Activated T-helper 1 cell treated with anti-CD3 and anti-CD28 coated beads, Interleukin-2, amount 50 U/mL, for 16 hours (primary cell): ENCODE measurements around the gene HOXB8.

Experiments used
- DNase-seq, 2 donors: peaks; one replicate each; pipeline ENCODE4 v3.0.0-alpha.2; 2020; ENCODE audit warnings: low read depth in 1 of 2, low spot score in 1 of 2

The HOXB8 gene

DNA sequence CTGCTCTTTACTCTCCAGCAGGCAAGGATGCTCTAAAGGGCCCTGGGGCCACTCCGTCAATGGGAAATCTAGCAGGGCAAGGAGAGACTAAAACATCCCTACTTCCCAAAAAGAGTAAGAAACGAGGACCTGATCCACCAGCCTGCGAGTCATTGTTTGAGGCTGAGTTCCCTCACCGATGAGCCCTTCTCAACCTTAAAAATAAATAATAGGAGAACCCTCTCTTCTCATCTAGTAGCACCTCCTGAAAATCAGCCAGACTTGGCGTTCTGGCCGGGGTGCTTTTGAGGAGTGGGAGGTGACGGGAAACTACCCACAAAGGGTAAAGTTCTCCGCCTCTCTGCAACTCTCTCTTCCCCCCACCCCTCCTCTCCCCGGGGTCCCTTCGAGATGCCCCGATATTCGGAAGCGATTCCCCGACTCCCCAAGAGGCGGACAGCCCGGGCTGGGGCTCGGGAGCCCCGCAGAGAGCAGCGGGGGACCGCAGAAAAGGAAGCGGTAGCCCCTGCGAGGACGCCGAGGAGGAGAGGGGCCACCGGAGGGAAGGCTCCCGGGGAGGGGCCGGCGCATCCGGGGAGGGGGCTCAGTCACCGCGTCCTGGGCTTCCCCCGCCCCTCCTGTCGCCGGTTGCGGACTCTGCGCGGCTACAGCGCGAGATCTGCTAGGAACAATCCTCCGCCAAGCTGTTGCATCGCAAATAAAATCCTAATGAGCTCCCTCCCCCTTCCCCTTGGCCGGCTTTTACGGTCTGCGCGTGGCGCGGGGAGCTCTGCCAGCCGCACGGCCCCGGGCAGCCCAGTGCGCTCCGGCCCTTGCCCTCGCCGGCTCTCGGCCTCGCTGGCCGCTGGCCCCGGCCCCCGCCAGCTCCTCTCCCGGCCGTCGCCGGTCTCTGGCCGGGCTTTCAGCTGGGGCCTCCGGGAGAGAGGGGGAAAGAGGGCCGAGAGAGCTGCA, 9.7 kb upstream of the HOXB8 start:
- no peak for DNase-seq

- DNase-seq: no peak
These were observed 9.0 kb upstream of the HOXB8 start for GRCh38 chr17:48624118-48624517.

- DNase-seq: no peak
These were observed 8.5 kb upstream of the HOXB8 start for GRCh38 chr17:48623583-48623982.

- no peak for DNase-seq
These were observed 7.8 kb upstream of the HOXB8 start for GRCh38 chr17:48622857-48623256.

DNA sequence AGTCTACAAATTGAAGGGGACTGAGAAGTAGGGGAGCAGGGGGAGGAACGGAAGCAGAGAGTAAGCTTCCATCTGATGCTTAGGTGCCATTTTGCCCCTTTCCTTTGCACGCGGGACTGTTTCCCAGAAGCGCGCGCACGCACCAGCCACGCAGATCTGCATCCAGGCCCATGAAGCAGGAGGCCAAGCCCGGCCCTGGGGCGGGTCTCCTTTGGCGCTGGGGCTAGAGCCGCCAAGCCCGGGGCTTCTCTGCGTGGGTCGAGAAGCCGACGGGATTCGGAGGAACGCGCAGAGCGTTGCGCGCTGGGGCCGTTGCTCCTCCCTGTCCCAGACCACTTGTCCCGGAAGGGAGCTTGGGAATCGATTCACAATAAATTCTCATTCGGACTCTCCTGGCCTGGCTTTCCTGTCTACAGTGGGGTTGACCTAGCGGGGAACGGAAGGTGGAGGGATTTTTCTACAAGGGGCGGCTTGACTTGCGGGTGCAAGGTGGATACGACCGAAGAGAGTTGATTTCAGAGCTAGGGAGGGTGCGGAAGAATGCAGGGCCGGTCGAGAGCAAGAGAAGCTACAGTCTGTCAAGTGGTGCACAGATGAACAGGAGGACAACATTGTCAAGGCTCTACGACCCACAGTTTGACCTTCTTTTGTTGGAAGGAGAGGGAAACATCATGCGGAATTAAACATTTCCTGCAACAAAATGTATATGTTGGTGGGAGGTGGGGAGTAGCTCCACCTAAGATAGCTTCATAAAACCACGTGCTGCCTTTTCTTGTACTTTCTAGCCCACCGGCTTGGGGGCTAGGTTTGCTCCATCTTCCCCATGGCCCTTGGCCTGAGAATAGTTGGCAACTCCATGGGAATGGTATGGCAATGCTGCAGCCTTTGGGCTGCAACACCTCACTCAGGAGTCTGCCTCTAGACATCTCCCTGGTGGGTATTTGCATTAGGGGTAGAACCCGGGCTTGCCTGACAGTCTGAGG, 6.6 kb upstream of the HOXB8 start:
- no peak for DNase-seq

- no peak for DNase-seq
These were observed 5.5 kb upstream of the HOXB8 start for GRCh38 chr17:48620461-48621139.

DNA sequence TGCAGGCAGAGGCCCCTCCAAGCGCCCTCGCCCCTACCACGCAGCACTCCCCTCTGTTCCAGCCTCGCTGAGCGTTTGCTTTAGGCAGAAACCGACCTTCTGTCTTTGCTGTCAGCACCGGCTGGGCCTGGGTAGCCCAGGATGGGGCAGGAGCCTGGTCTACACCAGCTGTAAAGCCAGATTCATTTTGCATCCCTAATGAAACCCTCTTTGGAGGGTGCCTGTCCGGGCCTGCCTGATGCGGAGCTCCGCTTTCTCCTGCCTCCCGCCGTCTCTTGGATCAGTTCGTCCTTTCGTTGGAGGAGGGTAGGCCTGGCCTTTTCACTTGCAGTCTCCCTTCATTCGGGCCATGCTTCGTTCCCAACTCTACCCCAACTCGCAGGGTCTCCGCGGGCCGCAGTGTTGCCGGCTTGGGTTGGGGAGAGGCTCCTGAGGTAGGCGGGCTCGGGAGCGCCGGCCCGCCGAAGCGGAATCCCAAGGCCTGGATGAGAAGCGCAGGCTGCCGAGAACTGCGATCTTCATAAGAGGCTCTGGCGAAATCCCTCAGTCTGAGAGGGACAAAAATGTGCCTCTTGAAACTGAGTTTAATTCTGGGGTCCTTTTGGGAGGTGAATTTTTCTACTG, 4.8 kb upstream of the HOXB8 start:
- DNase-seq: no peak

DNA sequence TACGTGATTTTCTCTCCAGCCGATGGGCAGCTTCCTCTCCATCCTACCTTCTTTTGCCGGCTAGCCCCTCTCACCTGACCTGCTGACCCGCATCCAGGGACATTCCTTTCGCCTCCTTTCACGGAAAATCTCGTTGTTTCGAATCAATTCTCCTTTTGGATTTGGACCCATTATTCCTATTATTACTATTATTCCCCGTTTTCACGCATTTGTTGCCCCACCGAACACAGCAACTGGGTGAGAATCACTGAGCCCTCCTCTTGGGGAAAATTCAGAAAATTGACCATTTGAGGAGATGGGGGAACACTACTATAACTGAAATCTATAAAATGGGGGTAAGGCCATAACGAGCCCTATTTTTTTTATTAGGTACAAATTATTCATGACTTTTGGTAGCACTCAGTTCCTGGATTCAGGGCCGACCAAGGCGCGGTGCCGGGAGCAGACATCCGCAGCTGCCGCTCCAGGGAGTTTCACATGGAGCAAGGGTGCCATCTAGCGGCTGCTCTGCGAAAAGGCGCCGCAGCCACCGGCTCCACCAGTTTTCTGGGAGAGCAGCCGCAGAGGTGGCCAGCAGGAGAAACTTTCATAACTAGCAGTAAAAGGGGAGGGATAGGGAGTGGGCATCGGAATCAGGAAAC, 3.3 kb upstream of the HOXB8 start:
- DNase-seq: peak; percentile 71 to 76

GRCh38 chr17:48617471-48618255, 2.6 kb upstream of the HOXB8 start:
- no peak for DNase-seq

- no peak for DNase-seq
These were observed 1.8 kb upstream of the HOXB8 start for GRCh38 chr17:48616717-48617470.

GRCh38 chr17:48615963-48616716, 1.0 kb upstream of the HOXB8 start:
- DNase-seq: no peak

DNA sequence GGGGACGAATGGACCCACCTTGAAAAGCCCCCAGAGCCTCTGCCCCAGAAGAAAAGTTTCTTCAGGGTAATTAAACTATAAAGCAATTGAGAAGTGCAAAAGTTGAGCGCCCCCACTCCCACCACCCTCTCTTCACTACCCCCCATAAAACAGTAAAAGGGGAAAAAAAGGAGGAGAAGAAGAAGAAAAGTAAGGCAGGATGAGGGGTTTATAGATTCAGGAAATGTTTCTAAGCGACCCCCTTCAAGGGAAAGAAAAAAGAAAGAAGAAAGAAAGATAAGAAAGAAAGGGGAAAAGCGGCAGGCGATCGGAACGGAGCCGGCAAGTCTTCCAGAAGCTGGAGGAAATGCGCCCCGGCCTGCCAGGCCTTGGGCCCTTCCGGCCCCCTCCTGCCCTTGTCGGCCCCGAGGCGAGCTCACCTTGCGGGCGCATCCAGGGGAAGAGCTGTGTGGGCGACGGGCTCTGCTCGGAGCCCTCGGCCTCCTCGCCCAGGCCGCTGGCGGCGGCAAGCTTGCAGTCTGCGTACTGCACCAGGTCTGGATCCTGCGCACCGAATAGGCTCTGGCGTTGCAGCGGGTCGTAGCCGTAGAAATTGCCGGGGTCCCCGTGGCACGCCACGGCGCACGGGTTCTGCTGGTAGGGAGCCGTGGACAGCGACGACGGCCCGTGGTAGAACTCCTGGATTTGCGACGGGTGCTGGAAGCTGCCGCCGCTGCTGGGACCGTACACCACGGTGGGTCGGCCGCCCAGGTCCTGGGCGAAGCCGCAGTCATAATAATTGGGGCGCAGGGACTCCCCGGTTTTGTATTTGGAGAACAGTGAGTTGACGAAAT, 1.0 kb downstream of the HOXB8 start:
- DNase-seq: no peak

GRCh38 chr17:48612854-48613691, 2.0 kb downstream of the HOXB8 start:
- DNase-seq: no peak

DNA sequence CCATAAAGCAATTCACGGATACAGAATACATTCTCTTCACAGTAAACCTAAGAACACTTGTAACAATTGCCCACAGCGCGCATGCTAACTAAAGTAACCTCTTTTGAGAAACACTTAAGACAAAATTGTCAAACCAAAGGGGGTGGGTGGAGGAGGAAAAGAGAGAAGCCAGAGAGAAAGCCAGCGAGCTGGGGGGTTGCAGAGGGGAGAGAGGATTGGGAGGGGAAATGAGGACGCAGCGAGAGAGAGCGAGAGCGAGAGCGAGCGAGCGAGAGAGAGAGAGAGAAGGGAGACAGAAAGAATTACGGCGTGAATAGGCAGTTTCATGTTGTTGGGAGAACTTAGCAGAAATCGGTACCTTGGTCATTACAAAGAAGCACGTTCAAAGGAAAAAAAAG, 2.6 kb downstream of the HOXB8 start:
- DNase-seq: no peak

- DNase-seq: no peak
These were observed 3.2 kb downstream of the HOXB8 start for GRCh38 chr17:48611681-48612455.

GRCh38 chr17:48611213-48611612, 3.9 kb downstream of the HOXB8 start:
- DNase-seq: no peak
